ENCODE measurements around the gene KRTAP5-3.
"Not testable (repeated sequence)": the region's sequence is repeated elsewhere in the genome, so short reads cannot be mapped to it uniquely, and the experiment has no call there.

The KRTAP5-3 gene

GRCh38 chr11:1597994-1598380 is 10.3 kb downstream of the KRTAP5-3 start, which contains the start of gene KRTAP5-2:
Gene KRTAP5-2 (minus strand): TSS chr11:1598294. CDS start chr11:1598250, 44 bp downstream.
- TF ChIP-seq, protein P1, sequence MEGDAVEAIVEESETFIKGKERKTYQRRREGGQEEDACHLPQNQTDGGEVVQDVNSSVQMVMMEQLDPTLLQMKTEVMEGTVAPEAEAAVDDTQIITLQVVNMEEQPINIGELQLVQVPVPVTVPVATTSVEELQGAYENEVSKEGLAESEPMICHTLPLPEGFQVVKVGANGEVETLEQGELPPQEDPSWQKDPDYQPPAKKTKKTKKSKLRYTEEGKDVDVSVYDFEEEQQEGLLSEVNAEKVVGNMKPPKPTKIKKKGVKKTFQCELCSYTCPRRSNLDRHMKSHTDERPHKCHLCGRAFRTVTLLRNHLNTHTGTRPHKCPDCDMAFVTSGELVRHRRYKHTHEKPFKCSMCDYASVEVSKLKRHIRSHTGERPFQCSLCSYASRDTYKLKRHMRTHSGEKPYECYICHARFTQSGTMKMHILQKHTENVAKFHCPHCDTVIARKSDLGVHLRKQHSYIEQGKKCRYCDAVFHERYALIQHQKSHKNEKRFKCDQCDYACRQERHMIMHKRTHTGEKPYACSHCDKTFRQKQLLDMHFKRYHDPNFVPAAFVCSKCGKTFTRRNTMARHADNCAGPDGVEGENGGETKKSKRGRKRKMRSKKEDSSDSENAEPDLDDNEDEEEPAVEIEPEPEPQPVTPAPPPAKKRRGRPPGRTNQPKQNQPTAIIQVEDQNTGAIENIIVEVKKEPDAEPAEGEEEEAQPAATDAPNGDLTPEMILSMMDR (IDR thresholded peaks at IDR 0.05; ENCODE audit: borderline replicate concordance, extremely low read depth, low read length, poor library complexity, severe bottlenecking), result no peak
- TF ChIP-seq EZH2 (IDR thresholded peaks at IDR 0.05; ENCODE audit: borderline replicate concordance, low read depth, low read length, severe bottlenecking), result no peak
- Histone ChIP-seq H3K4me3 (ENCODE audit: low read depth in 1 of 2, low read length in 2 of 2) (no peak within 1 kb of the TSS), H2AFZ (ENCODE audit: low read depth, low read length) (no peak within 1 kb of the TSS), H3K27me3 (ENCODE audit: insufficient read depth, low read length, poor library complexity) (peaks cover 4% of the 10 kb centered on the region), H3K79me2 (ENCODE audit: insufficient read depth, low read length) (no peaks in the 10 kb centered on the region), H3K9me3 (ENCODE audit: insufficient read depth, low read length, severe bottlenecking) (no peaks in the 10 kb centered on the region), H3K4me2 (ENCODE audit: insufficient read depth, low read length) (no peak within 1 kb of the TSS), H4K20me1 (ENCODE audit: insufficient read depth, low read length) (no peaks in the 10 kb centered on the region), H3K36me3 (ENCODE audit: insufficient read depth, low read length) (no peaks in the 10 kb centered on the region), H3K9ac (ENCODE audit: low read depth, low read length) (no peak within 1 kb of the TSS), H3K4me1 (ENCODE audit: insufficient read depth, low read length) (no peaks in the 10 kb centered on the region), H3K27ac (ENCODE audit: low read length) (no peak within 1 kb of the TSS)
- DNase-seq (no peak), ATAC-seq (ENCODE audit: insufficient read depth, low read depth) (no peak)

- H3K27ac ChIP-seq (ENCODE audit: low read length), result no peak overlapping the region
- no peak overlapping the region for H3K4me2 ChIP-seq (ENCODE audit: insufficient read depth, low read length)
- no peaks in the 10 kb centered on the region for H3K9me3 ChIP-seq (ENCODE audit: insufficient read depth, low read length, severe bottlenecking)
- no peak for TF ChIP-seq EZH2 (IDR thresholded peaks at IDR 0.05; ENCODE audit: borderline replicate concordance, low read depth, low read length, severe bottlenecking)
- no peak overlapping the region for H2AFZ ChIP-seq (ENCODE audit: low read depth, low read length)
- H3K9ac ChIP-seq (ENCODE audit: low read depth, low read length), result no peak overlapping the region
- H3K27me3 ChIP-seq (ENCODE audit: insufficient read depth, low read length, poor library complexity), result peaks cover 3% of the 10 kb centered on the region
- DNase-seq (no peak), ATAC-seq (ENCODE audit: insufficient read depth, low read depth) (no peak)
- no peaks in the 10 kb centered on the region for H4K20me1 ChIP-seq (ENCODE audit: insufficient read depth, low read length)
- no peak overlapping the region for H3K4me3 ChIP-seq (ENCODE audit: low read depth in 1 of 2, low read length in 2 of 2)
- H3K36me3 ChIP-seq (ENCODE audit: insufficient read depth, low read length), result no peaks in the 10 kb centered on the region
- no peaks in the 10 kb centered on the region for H3K4me1 ChIP-seq (ENCODE audit: insufficient read depth, low read length)
- no peaks in the 10 kb centered on the region for H3K79me2 ChIP-seq (ENCODE audit: insufficient read depth, low read length)
Measured at GRCh38 chr11:1597331-1597993, 10.8 kb downstream of the KRTAP5-3 start.

DNA sequence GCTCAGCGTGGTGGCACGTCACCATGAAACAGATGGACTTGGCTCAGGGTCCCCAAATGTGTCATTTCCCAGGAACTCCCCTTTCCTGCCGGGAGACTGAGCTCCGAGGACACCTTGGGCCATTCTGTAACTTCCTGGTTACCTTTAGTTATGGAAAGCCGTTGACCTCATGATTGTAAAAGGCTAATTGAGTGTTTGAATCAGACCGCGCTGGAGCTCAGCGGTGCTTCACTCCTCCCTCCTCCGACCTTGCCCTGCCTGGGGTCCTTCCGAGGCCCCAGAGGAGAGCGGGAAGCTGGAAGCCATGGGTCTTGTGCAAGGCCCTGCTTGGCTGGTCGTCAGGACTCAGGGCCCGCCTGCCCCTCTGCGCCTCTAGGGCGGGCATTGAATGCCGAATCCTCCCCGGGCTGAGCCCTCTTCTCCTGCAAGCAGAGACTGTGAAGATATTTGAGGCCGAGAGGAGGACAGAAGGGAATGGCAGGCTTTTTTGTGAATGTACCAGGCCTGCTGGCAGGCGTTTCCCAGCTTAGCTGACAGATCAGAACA is 11.6 kb downstream of the KRTAP5-3 start:
- H3K4me3 ChIP-seq (ENCODE audit: low read depth in 1 of 2, low read length in 2 of 2); H3K4me2 ChIP-seq (ENCODE audit: insufficient read depth, low read length); H3K4me1 ChIP-seq (ENCODE audit: insufficient read depth, low read length); H2AFZ ChIP-seq (ENCODE audit: low read depth, low read length); H3K9ac ChIP-seq (ENCODE audit: low read depth, low read length); H3K36me3 ChIP-seq (ENCODE audit: insufficient read depth, low read length); H3K27me3 ChIP-seq (ENCODE audit: insufficient read depth, low read length, poor library complexity); ATAC-seq (ENCODE audit: insufficient read depth, low read depth); DNase-seq; H3K9me3 ChIP-seq (ENCODE audit: insufficient read depth, low read length, severe bottlenecking); H3K79me2 ChIP-seq (ENCODE audit: insufficient read depth, low read length); H4K20me1 ChIP-seq (ENCODE audit: insufficient read depth, low read length); H3K27ac ChIP-seq (ENCODE audit: low read length): not testable (repeated sequence)

GRCh38 chr11:1595994-1596575 is 12.2 kb downstream of the KRTAP5-3 start:
- not testable (repeated sequence) for H3K4me1 ChIP-seq (ENCODE audit: insufficient read depth, low read length); H3K9me3 ChIP-seq (ENCODE audit: insufficient read depth, low read length, severe bottlenecking); H3K9ac ChIP-seq (ENCODE audit: low read depth, low read length); H3K4me3 ChIP-seq (ENCODE audit: low read depth in 1 of 2, low read length in 2 of 2); H4K20me1 ChIP-seq (ENCODE audit: insufficient read depth, low read length); H3K4me2 ChIP-seq (ENCODE audit: insufficient read depth, low read length); H3K36me3 ChIP-seq (ENCODE audit: insufficient read depth, low read length); DNase-seq; H3K27ac ChIP-seq (ENCODE audit: low read length); H2AFZ ChIP-seq (ENCODE audit: low read depth, low read length); ATAC-seq (ENCODE audit: insufficient read depth, low read depth); H3K27me3 ChIP-seq (ENCODE audit: insufficient read depth, low read length, poor library complexity); H3K79me2 ChIP-seq (ENCODE audit: insufficient read depth, low read length)

GRCh38 chr11:1592628-1593027 is 15.6 kb downstream of the KRTAP5-3 start:
- Histone ChIP-seq H3K4me3 (ENCODE audit: low read depth in 1 of 2, low read length in 2 of 2) (no peak overlapping the region), H3K4me2 (ENCODE audit: insufficient read depth, low read length) (no peak overlapping the region), H3K9ac (ENCODE audit: low read depth, low read length) (no peak overlapping the region), H3K27me3 (ENCODE audit: insufficient read depth, low read length, poor library complexity) (no peaks in the 10 kb centered on the region), H3K27ac (ENCODE audit: low read length) (no peak overlapping the region), H3K79me2 (ENCODE audit: insufficient read depth, low read length) (no peaks in the 10 kb centered on the region), H3K9me3 (ENCODE audit: insufficient read depth, low read length, severe bottlenecking) (no peaks in the 10 kb centered on the region), H4K20me1 (ENCODE audit: insufficient read depth, low read length) (no peaks in the 10 kb centered on the region), H3K4me1 (ENCODE audit: insufficient read depth, low read length) (no peaks in the 10 kb centered on the region), H2AFZ (ENCODE audit: low read depth, low read length) (no peak overlapping the region), H3K36me3 (ENCODE audit: insufficient read depth, low read length) (no peaks in the 10 kb centered on the region)
- DNase-seq (no peak), ATAC-seq (ENCODE audit: insufficient read depth, low read depth) (no peak)
- TF ChIP-seq EZH2 (IDR thresholded peaks at IDR 0.05; ENCODE audit: borderline replicate concordance, low read depth, low read length, severe bottlenecking), result no peak
- TF ChIP-seq, protein P1 (IDR thresholded peaks at IDR 0.05; ENCODE audit: borderline replicate concordance, extremely low read depth, low read length, poor library complexity, severe bottlenecking), result no peak
